GM18907 (cell line): ENCODE results near the gene OSCP1.

Experiments
- ATAC-seq: cut with Tn5 transposase; IDR thresholded peaks from one replicate; pipeline ENCODE4 v1.9.1; 2021; ENCODE audit warnings: mild to moderate bottlenecking, moderate library complexity; ENCODE audit not compliant: unreplicated experiment

The OSCP1 gene

GRCh38 chr1:36448530-36449056 is 1.7 kb downstream of the OSCP1 start:
- no peak for ATAC-seq

GRCh38 chr1:36447450-36447849 is 2.8 kb downstream of the OSCP1 start:
- no peak for ATAC-seq

- no peak for ATAC-seq
Measured at GRCh38 chr1:36446746-36447145, 3.5 kb downstream of the OSCP1 start.

GRCh38 chr1:36446271-36446670 is 4.0 kb downstream of the OSCP1 start:
- ATAC-seq: no peak

- no peak for ATAC-seq
Measured at GRCh38 chr1:36443297-36443696, 7.0 kb downstream of the OSCP1 start.

- no peak for ATAC-seq
Measured at GRCh38 chr1:36442337-36442736, 7.9 kb downstream of the OSCP1 start.

GRCh38 chr1:36440646-36441045 is 9.6 kb downstream of the OSCP1 start:
- ATAC-seq: no peak

GRCh38 chr1:36440044-36440443 is 10.2 kb downstream of the OSCP1 start:
- ATAC-seq: no peak

- ATAC-seq: no peak
Measured at GRCh38 chr1:36438715-36439114, 11.5 kb downstream of the OSCP1 start.

- no peak for ATAC-seq
Measured at GRCh38 chr1:36436821-36437220, 13.4 kb downstream of the OSCP1 start.

- ATAC-seq: no peak
Measured at GRCh38 chr1:36433102-36433501, 17.1 kb downstream of the OSCP1 start.

- ATAC-seq: no peak
Measured at GRCh38 chr1:36432616-36433015, 17.6 kb downstream of the OSCP1 start.

- no peak for ATAC-seq
Measured at GRCh38 chr1:36425791-36426190, 24.5 kb downstream of the OSCP1 start.

GRCh38 chr1:36421649-36422048 is 28.6 kb downstream of the OSCP1 start:
- no peak for ATAC-seq

- no peak for ATAC-seq
Measured at GRCh38 chr1:36420836-36421317, 29.4 kb downstream of the OSCP1 start.

GRCh38 chr1:36420409-36420808 is 29.8 kb downstream of the OSCP1 start:
- no peak for ATAC-seq

- no peak for ATAC-seq
Measured at GRCh38 chr1:36419569-36419968, 30.7 kb downstream of the OSCP1 start.

- no peak for ATAC-seq
Measured at GRCh38 chr1:36419140-36419539, 31.1 kb downstream of the OSCP1 start.

- ATAC-seq: no peak
Measured at GRCh38 chr1:36417931-36418330, 32.3 kb downstream of the OSCP1 start.

GRCh38 chr1:36415661-36416326 is 34.5 kb downstream of the OSCP1 start:
- ATAC-seq: no peak

- no peak for ATAC-seq
Measured at GRCh38 chr1:36414384-36414783, 35.9 kb downstream of the OSCP1 start.

GRCh38 chr1:36411674-36412648 is 38.3 kb downstream of the OSCP1 start:
- ATAC-seq: no peak
